Measurements from ENCODE around the gene DOCK4. TPM values are rescaled to one million over a fixed set of nuclear protein-coding genes. Genes with fewer than 3 reads are reported as not detected.

Gene DOCK4
- total RNA-seq, 1 donor from 2014 or later: 10.6 TPM

DNA sequence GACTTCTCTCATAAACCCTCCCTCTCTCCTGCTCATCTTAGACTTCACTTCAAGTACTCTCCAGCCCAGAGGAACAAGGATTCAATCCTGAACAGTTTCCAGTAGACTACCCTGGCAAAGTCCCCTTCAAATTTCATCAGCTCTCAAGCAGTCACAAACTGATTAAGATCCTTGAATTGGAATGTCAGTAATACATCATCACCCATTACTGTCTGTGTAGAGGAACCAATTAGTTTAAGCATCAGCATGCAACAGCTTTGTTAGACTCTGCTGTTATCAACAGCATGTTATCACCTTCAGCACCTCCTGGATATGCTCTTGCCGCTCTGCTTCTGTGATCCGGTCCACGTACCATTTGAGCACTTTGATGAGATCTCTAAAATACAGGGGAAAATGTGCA lies 336.9 kb downstream of the DOCK4 start:
- TF ChIP-seq, protein P1, sequence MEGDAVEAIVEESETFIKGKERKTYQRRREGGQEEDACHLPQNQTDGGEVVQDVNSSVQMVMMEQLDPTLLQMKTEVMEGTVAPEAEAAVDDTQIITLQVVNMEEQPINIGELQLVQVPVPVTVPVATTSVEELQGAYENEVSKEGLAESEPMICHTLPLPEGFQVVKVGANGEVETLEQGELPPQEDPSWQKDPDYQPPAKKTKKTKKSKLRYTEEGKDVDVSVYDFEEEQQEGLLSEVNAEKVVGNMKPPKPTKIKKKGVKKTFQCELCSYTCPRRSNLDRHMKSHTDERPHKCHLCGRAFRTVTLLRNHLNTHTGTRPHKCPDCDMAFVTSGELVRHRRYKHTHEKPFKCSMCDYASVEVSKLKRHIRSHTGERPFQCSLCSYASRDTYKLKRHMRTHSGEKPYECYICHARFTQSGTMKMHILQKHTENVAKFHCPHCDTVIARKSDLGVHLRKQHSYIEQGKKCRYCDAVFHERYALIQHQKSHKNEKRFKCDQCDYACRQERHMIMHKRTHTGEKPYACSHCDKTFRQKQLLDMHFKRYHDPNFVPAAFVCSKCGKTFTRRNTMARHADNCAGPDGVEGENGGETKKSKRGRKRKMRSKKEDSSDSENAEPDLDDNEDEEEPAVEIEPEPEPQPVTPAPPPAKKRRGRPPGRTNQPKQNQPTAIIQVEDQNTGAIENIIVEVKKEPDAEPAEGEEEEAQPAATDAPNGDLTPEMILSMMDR (conservative IDR thresholded peaks at IDR 0.05; ENCODE audit: low read depth, low read length): no peak
- H3K4me3 ChIP-seq (ENCODE audit: low read depth, low read length): no peak overlapping the region
- no peak for DNase-seq (ENCODE audit: low read depth)

DNA sequence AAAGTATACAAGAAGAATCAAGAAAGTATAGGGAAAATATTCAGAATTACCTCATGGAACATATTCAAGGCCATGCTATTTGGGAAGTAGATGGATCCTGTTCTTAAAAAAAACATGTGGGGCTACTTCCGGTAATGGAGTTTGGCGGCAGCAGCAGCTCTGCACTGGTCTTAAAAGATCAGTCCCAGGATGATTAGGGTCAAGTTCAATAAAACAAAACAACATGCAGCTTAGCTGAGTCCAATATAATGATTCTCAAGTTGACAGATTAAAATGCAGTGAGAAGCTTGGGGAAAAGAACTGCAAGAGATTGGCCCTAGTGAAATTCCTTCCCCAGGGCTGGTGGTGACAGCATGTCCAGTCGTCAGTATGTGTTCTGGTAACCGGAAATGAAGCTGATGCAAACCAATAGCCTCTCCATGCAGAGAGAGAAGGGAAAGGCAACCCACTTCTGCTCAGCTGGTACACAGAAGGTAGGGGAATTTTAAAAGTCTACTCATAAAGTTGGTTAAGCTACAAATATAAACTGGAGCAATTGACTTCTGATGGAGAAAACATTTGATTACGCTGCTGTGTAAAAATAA lies 338.8 kb downstream of the DOCK4 start:
- TF ChIP-seq, protein P1 (conservative IDR thresholded peaks at IDR 0.05; ENCODE audit: low read depth, low read length): no peak
- no peak for DNase-seq (ENCODE audit: low read depth)
- H3K4me3 ChIP-seq (ENCODE audit: low read depth, low read length): no peak overlapping the region

DNA sequence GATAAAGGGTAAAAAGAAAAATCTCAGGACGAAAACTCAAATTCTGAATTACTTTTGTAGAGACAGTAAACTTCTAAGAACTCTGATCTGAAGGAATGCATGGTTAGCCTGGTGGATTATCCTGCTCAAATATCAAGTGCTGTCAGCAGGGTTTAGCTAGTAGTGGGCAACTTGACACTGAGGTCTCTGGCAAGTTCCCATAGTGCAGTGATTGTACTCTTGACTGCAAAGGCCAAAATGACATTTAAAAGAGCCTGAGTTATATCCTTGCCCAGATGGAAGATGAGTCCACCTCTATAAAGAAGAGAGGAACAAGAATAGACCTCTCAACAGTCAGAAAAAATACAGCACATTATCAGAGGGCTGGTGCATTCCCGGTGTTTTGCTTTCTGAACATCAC lies 339.4 kb downstream of the DOCK4 start:
- no peak overlapping the region for H3K4me3 ChIP-seq (ENCODE audit: low read depth, low read length)
- DNase-seq (ENCODE audit: low read depth): no peak
- TF ChIP-seq, protein P1 (conservative IDR thresholded peaks at IDR 0.05; ENCODE audit: low read depth, low read length): no peak

DNA sequence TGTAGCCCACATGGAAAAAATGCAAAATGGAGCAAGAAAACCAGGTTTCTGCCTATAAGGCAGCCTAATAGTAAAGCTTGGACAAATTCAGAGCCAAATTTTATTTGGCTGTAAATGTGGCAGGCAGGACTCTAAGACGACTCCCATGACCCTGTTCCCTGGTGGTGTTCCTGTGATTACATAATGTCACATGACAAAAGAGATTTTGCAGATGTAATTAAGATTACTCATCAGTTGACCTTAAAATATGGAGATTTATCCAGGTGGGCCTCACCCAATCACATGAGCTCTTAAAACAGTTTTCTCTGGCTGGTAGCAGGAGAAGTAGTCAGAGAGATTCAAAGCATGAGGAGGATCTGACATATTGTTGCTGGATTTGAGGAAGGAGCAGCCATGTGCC lies 340.8 kb downstream of the DOCK4 start:
- H3K4me3 ChIP-seq (ENCODE audit: low read depth, low read length): no peak overlapping the region
- DNase-seq (ENCODE audit: low read depth): no peak
- TF ChIP-seq, protein P1 (conservative IDR thresholded peaks at IDR 0.05; ENCODE audit: low read depth, low read length): no peak

DNA sequence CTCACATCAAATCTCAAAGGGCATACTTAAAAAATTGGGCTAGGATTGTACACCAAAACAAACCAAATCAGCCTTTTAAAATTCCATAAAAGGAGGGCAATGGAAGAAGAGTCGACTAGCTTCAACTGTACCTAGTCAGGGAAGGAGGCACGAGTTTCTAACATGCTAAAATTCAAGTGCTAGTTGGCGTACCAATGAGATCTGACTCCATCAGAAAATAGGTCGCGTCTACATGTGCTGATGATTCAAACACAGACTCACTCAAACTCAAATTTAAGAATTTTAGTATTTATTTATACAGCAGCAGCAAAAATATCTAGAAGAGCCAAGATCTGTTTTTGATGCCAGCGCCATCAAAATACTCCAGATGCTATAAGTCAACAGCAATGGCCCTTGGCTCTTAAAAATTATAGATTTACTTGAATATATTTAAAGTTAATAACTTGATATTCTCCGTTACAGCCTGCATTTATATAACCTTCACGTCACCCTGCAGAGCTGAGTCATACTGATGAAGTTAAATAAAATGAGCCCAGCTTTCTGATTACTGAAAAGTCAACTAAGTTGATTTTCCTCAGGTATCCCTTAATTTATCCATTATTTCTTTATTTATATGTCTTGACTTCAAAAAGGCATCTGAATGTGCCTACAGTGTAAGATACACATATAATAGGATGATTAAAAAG lies 341.8 kb downstream of the DOCK4 start:
- no peak overlapping the region for H3K4me3 ChIP-seq (ENCODE audit: low read depth, low read length)
- DNase-seq (ENCODE audit: low read depth): no peak
- TF ChIP-seq, protein P1 (conservative IDR thresholded peaks at IDR 0.05; ENCODE audit: low read depth, low read length): no peak

DNA sequence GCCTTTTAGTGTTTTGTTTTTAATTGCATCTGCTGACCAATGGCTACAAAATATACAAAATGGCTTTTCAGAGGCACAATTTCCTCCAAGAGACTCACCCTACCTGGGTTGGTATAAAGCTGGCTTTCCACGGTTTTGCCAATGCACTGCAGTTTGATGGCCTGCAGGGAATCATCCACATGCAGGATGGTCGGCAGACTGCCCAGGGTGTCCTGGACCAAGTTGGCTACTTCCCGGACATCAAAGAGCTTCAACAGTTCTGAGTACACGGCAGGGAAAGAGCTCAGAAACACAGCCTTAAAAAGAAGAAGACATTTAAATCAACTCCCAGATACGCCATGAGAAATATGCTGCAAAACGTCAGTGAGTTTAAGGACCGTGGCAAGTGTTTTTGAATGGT lies 342.9 kb downstream of the DOCK4 start:
- H3K4me3 ChIP-seq (ENCODE audit: low read depth, low read length): no peak overlapping the region
- no peak for DNase-seq (ENCODE audit: low read depth)
- TF ChIP-seq, protein P1 (conservative IDR thresholded peaks at IDR 0.05; ENCODE audit: low read depth, low read length): no peak

DNA sequence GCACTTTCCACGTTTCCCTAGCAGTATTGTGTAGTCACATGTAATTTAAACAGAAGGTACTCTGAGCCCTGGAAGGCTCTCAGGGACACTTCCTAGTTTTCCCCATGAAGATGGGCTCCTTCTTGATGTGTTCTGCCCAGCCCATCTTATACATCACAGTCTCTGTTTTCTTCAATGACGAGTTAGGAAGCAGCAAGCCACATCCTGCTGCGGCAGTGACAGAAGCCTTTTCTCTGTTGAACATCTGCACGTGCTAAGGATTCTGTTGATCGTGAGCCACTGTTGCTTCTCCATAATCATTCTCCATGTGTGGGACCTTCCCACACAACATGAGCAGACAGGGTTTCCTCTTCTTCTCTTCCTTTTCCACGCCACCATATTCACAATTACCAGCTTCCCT lies 346.0 kb downstream of the DOCK4 start:
- no peak for DNase-seq (ENCODE audit: low read depth)
- H3K4me3 ChIP-seq (ENCODE audit: low read depth, low read length): no peak overlapping the region
- TF ChIP-seq, protein P1 (conservative IDR thresholded peaks at IDR 0.05; ENCODE audit: low read depth, low read length): no peak
